Smooth muscle cell (in vitro differentiated cells): ENCODE data around the gene FUNDC1. TPM values are rescaled to one million over a fixed set of nuclear protein-coding genes. Genes with fewer than 3 reads are reported as not detected.

Experiments used
- DNase-seq: peaks from one replicate; lab custom pipeline; 2025; ENCODE audit not compliant: unreplicated experiment; lab: John Stamatoyannopoulos, UW
- H2AFZ ChIP-seq: fragments of 200-600 bp; sonication (generic); 2 replicates; pipeline ENCODE4 v1.6.0; 2016; ENCODE audit warnings: antibody characterized with exemption, low read depth, mild to moderate bottlenecking
- H3F3A ChIP-seq: fragments of 200-600 bp; sonication (generic); 2 replicates; pipeline ENCODE4 v1.6.0; 2017; ENCODE audit warnings: antibody characterized with exemption, low read depth
- H3K27ac ChIP-seq: fragments of 200-600 bp; sonication (generic); 2 replicates; pipeline ENCODE4 v1.5.1; 2016; ENCODE audit warnings: low read depth, mild to moderate bottlenecking
- H3K27me3 ChIP-seq: fragments of 200-600 bp; sonication (generic); 2 replicates; pipeline ENCODE4 v1.6.1; 2016; ENCODE audit warnings: low read depth, mild to moderate bottlenecking
- H3K36me3 ChIP-seq: fragments of 200-600 bp; sonication (generic); 2 replicates; pipeline ENCODE4 v1.5.1; 2016; ENCODE audit warnings: low read depth
- H3K4me1 ChIP-seq: fragments of 200-600 bp; sonication (generic); 2 replicates; pipeline ENCODE4 v1.5.1; 2016; ENCODE audit warnings: low read depth
- H3K4me2 ChIP-seq: fragments of 200-600 bp; sonication (generic); 2 replicates; pipeline ENCODE4 v1.6.0; 2016; ENCODE audit warnings: mild to moderate bottlenecking
- H3K4me3 ChIP-seq: fragments of 200-600 bp; sonication (generic); 2 replicates; pipeline ENCODE4 v1.5.1; 2016; ENCODE audit warnings: mild to moderate bottlenecking
- H3K79me2 ChIP-seq: fragments of 200-600 bp; sonication (generic); 2 replicates; pipeline ENCODE4 v1.6.0; 2016; ENCODE audit warnings: low read depth, mild to moderate bottlenecking
- H3K9ac ChIP-seq: fragments of 200-600 bp; sonication (generic); 2 replicates; pipeline ENCODE4 v1.6.0; 2016; ENCODE audit warnings: low read depth
- H3K9me3 ChIP-seq: fragments of 200-600 bp; sonication (generic); replicated peaks from 2 replicates; pipeline ENCODE4 v1.5.1; 2016; ENCODE audit warnings: low read depth
- H4K20me1 ChIP-seq: fragments of 200-600 bp; sonication (generic); 2 replicates; pipeline ENCODE4 v1.6.0; 2016; ENCODE audit warnings: low read depth
- WGBS: methylation state at CpG from one replicate; pipeline ENCODE4 v1.1.7; 2016; ENCODE audit warnings: low lambda C conversion rate; 5-methylcytosine and 5-hydroxymethylcytosine counted together
- polyA plus RNA-seq: library from polyadenylated mRNA; unstranded; fragments of >200 nt; fragmentation: Nextera tagmentation; extraction: Ambion mirVana; gene quantifications from 2 replicates; pipeline ENCODE4 v1.2.1, GENCODE V29; 2016
- total RNA-seq: library from RNA; depleted of rRNA; stranded (reverse); fragments of >200 nt; gene quantifications from 2 replicates; pipeline ENCODE4 v1.2.3, GENCODE V29; 2014
- TF ChIP-seq, protein P1 (sequence below): fragments of 200-600 bp; sonication (generic); IDR thresholded peaks from 2 replicates; pipeline ENCODE4 v1.5.1; 2017; ENCODE audit warnings: borderline replicate concordance, mild to moderate bottlenecking, antibody characterized with exemption; ENCODE audit not compliant: insufficient read depth, poor library complexity, severe bottlenecking

FUNDC1 gene, protein sequence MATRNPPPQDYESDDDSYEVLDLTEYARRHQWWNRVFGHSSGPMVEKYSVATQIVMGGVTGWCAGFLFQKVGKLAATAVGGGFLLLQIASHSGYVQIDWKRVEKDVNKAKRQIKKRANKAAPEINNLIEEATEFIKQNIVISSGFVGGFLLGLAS
- 16.8 and 22.5 TPM in 2 replicates for total RNA-seq
- 21.6 and 29.3 TPM in 2 replicates for polyA plus RNA-seq

DNA sequence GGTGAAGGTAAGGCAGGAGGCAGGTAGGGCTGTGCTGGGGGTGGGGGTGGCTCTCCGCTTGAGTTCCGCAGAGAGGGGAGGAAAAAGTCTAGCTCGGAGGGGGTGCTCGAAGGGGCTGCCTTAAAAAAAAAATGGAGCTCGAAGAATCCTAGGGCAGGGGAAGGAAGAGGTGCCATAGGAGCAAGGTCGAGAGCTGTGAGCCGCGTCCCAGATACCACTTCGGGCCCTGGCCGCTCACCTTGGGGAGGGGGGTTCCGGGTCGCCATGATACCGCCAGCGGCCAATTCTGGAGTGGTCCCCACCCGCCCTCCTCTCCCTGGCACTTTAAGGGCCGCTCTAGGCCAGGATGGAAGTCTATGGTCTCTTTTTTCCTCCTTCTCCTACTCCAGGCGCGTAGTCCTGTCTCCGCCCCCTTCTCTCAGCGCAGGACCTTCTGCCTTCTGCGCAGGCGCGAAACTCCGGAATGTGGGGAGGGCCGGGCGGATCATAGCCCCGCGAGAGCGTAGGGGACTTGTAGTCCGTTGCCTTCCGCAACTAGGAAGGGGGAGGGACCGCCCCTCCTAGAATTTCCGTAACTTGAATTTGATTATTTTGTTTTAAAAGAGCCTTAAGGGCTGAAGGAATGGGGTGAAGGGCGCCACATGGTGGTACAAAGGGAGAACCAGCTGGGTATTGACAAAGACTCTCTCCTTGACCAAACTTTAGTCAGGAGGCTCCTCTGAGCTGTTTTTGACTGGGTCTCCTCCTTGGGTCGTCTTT lies at the start of gene FUNDC1:
FUNDC1 (minus strand) TSS at position 293 of the 759 bp plus-strand sequence; CDS start at position 266, 27 bp downstream.
- H3K9me3 ChIP-seq, result no peaks in the 10 kb centered on the region
- H3K9ac ChIP-seq, result peak within 1 kb of the TSS; percentile 88
- DNase-seq, result peak; percentile 66
- H2AFZ ChIP-seq, result peak within 1 kb of the TSS; percentile 75
- no peaks in the 10 kb centered on the region for H3K27me3 ChIP-seq
- TF ChIP-seq, protein P1, sequence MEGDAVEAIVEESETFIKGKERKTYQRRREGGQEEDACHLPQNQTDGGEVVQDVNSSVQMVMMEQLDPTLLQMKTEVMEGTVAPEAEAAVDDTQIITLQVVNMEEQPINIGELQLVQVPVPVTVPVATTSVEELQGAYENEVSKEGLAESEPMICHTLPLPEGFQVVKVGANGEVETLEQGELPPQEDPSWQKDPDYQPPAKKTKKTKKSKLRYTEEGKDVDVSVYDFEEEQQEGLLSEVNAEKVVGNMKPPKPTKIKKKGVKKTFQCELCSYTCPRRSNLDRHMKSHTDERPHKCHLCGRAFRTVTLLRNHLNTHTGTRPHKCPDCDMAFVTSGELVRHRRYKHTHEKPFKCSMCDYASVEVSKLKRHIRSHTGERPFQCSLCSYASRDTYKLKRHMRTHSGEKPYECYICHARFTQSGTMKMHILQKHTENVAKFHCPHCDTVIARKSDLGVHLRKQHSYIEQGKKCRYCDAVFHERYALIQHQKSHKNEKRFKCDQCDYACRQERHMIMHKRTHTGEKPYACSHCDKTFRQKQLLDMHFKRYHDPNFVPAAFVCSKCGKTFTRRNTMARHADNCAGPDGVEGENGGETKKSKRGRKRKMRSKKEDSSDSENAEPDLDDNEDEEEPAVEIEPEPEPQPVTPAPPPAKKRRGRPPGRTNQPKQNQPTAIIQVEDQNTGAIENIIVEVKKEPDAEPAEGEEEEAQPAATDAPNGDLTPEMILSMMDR, result peak; percentile 29
- H3F3A ChIP-seq, result no peaks in the 10 kb centered on the region
- peaks cover 19% of the 10 kb centered on the region for H3K79me2 ChIP-seq
- H3K4me1 ChIP-seq, result no peaks in the 10 kb centered on the region
- H4K20me1 ChIP-seq, result no peaks in the 10 kb centered on the region
- H3K4me2 ChIP-seq, result peak within 1 kb of the TSS; percentile 84
- H3K27ac ChIP-seq, result no peak within 1 kb of the TSS
- H3K36me3 ChIP-seq, result no peaks in the 10 kb centered on the region
- 37% methylated on average over 34 of the region's 35 CpGs for WGBS
- H3K4me3 ChIP-seq, result peak within 1 kb of the TSS; percentile 66

- H4K20me1 ChIP-seq, result no peaks in the 10 kb centered on the region
- H3K27ac ChIP-seq, result no peak overlapping the region
- H3K36me3 ChIP-seq, result no peaks in the 10 kb centered on the region
- no peaks in the 10 kb centered on the region for H3K27me3 ChIP-seq
- 92% methylated on average over 3 of the region's 3 CpGs for WGBS
- H3K4me2 ChIP-seq, result no peak overlapping the region
- no peak overlapping the region for H3K4me3 ChIP-seq
- no peaks in the 10 kb centered on the region for H3K4me1 ChIP-seq
- no peak for DNase-seq
- no peaks in the 10 kb centered on the region for H3F3A ChIP-seq
- H3K9ac ChIP-seq, result no peak overlapping the region
- TF ChIP-seq, protein P1, result no peak
- H3K79me2 ChIP-seq, result no peaks in the 10 kb centered on the region
- no peaks in the 10 kb centered on the region for H3K9me3 ChIP-seq
- no peak overlapping the region for H2AFZ ChIP-seq
Measured at GRCh38 chrX:44585866-44586265, 43.2 kb upstream of the FUNDC1 start.

DNA sequence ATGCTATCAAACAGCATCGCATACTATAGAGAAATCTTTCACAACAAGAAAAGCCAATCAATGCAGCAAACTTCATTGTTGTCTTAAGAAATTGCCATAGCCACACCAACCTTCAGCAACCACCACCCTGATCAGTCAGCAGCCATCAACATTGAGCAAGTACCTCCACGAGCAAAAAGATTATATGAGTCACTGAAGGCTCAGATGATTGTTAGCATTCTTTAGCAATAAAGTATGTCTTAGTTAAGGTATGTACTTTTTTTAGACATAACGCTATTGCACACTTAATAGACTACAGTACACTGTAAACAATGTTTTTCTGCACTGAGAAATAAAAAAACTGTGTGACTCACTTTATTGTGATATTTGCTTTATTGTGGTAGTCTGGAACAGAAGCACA lies 37.8 kb upstream of the FUNDC1 start:
- Histone ChIP-seq H3K9me3 (no peaks in the 10 kb centered on the region), H3F3A (no peaks in the 10 kb centered on the region), H3K27me3 (no peaks in the 10 kb centered on the region), H2AFZ (no peak overlapping the region), H3K27ac (no peak overlapping the region), H3K4me2 (no peak overlapping the region), H3K4me3 (no peak overlapping the region), H3K9ac (no peak overlapping the region), H3K4me1 (no peaks in the 10 kb centered on the region), H4K20me1 (no peaks in the 10 kb centered on the region), H3K36me3 (no peaks in the 10 kb centered on the region), H3K79me2 (no peaks in the 10 kb centered on the region)
- DNase-seq, result no peak
- 50% methylated on average over 3 of the region's 3 CpGs for WGBS
- TF ChIP-seq, protein P1, result no peak
